C4-2B (cell line): Measurements from ENCODE around the gene CA10.

Experiments
- CTCF ChIP-seq: fragments of 450-650 bp; conservative IDR thresholded peaks from 2 replicates; pipeline ENCODE4 v1.5.1; 2017; ENCODE audit warnings: mild to moderate bottlenecking
- ZFX ChIP-seq: fragments of 450-650 bp; IDR thresholded peaks from 2 replicates; pipeline ENCODE4 v1.6.1; 2017

GRCh38 chr17:52207796-52208195 lies 49.3 kb upstream of the CA10 start:
- no peak for TF ChIP-seq CTCF
- no peak for TF ChIP-seq ZFX
